ENCODE results near the gene EFNA5.

The EFNA5 gene

DNA sequence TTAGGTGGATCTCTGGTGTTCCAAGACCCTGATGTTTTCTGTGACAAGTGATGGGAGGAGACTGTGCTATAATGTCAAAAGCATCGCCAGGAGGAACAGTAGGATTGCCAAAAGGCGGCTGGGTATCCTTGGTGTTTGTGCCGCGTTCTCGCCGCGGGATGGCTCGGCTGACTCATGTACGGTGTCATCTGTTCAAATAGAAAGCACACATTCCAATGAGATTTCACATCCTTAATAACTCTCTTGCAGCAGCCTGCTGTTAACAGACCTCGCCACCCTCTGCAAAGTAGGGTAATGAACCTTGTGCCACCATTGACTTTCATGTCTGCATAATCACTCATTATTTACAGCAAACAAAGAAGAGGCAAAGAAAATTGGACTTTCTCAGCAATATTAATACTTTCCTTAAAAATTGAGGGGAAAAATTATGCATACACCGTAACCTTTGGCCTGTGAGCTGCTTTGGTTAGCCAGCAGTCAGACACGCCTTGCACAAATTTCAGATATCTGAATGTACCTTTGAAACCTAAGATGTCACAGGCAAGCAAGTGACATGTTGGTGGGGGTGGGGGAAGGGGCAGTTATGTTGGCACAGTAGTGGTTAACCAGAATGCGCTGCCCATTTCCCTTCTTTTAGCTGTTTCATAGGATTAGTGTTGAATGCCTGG is 289.4 kb downstream of the EFNA5 start:
- Mint-ChIP-seq H3K27ac (no peak overlapping the region), H3K27me3 (ENCODE audit: low read depth) (peaks cover 16% of the 10 kb centered on the region), H3K4me3 (no peak overlapping the region), H3K9me3 (no peaks in the 10 kb centered on the region), H3K4me1 (ENCODE audit: low read depth) (no peaks in the 10 kb centered on the region), H3K36me3 (ENCODE audit: low read depth) (no peaks in the 10 kb centered on the region)
- DNase-seq (ENCODE audit: low spot score), result no peak

DNA sequence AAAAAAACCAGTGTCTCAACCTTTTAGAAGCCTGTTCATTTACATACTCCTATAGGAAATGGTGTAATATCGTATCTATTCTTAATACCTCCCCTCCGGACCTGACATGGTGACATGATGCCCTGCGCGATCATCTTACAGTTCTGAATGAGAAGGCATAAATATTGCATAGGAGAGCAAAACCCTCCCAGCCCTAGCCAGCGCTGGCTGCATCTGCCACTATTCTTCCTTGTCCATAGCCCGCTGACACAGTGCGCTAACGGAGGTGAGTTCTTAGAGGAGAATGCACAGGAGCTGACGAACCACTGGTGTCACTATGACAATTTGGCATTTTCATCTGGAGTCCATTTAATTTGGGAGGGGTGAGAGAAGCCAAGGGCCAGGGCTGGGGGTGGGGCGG is 290.1 kb downstream of the EFNA5 start:
- no peak for DNase-seq (ENCODE audit: low spot score)
- Mint-ChIP-seq H3K4me1 (ENCODE audit: low read depth) (no peaks in the 10 kb centered on the region), H3K4me3 (no peak overlapping the region), H3K36me3 (ENCODE audit: low read depth) (no peaks in the 10 kb centered on the region), H3K9me3 (no peaks in the 10 kb centered on the region), H3K27me3 (ENCODE audit: low read depth) (peaks cover 14% of the 10 kb centered on the region), H3K27ac (no peak overlapping the region)

DNA sequence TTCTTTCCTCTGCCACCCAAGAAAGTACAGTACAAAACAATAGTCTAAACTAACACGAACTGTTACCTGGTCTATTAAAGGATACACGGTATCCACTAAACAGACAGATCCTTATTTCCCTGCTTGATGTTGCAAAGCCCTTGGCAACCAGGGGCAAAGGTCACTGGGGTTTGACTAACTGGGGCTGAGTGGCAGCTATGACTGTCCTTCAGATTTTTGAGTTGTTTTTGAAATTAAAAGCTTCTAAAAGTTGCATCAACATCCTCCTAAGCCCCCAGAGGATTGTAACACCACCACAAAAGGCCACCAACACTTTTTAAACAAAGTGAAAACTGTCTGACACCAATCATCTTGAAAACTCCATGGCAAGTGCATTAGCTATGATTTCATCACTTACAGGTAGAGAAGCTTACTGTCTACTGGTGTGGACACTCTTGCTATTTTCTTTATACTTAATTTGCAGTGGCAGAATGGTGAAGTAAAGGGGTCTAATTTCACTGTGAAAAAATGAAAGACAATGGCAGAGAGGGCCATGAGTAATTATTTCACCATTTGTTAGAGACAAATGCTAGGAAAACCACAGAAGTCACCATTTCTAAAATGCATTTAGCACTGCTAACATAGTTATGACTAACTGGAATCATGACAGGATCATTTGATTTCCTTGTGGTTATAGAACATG is 292.4 kb downstream of the EFNA5 start:
- H3K27ac Mint-ChIP-seq, result no peak overlapping the region
- peaks cover 7% of the 10 kb centered on the region for H3K27me3 Mint-ChIP-seq (ENCODE audit: low read depth)
- no peak overlapping the region for H3K4me3 Mint-ChIP-seq
- H3K36me3 Mint-ChIP-seq (ENCODE audit: low read depth), result no peaks in the 10 kb centered on the region
- no peaks in the 10 kb centered on the region for H3K4me1 Mint-ChIP-seq (ENCODE audit: low read depth)
- H3K9me3 Mint-ChIP-seq, result no peaks in the 10 kb centered on the region
- DNase-seq (ENCODE audit: low spot score), result no peak

DNA sequence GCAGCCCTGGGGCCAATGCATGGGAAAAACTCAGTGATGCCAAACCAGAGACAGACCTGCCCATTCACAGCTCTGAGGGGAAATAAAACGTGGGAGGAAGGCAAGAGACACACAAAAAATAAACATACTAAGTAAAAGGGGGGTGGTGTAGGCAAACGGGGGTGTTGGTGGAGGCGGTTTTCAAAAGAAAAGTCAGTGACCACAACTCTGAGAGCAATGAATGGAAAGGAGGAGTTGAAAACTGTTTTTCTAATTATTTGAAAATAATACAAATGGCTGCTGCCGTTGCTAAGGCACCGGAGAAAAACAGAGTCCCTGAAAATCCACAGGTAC is 293.5 kb downstream of the EFNA5 start:
- Mint-ChIP-seq H3K36me3 (ENCODE audit: low read depth) (no peaks in the 10 kb centered on the region), H3K27me3 (ENCODE audit: low read depth) (peaks cover 5% of the 10 kb centered on the region), H3K4me3 (no peak overlapping the region), H3K27ac (no peak overlapping the region), H3K4me1 (ENCODE audit: low read depth) (no peaks in the 10 kb centered on the region), H3K9me3 (no peaks in the 10 kb centered on the region)
- no peak for DNase-seq (ENCODE audit: low spot score)

DNA sequence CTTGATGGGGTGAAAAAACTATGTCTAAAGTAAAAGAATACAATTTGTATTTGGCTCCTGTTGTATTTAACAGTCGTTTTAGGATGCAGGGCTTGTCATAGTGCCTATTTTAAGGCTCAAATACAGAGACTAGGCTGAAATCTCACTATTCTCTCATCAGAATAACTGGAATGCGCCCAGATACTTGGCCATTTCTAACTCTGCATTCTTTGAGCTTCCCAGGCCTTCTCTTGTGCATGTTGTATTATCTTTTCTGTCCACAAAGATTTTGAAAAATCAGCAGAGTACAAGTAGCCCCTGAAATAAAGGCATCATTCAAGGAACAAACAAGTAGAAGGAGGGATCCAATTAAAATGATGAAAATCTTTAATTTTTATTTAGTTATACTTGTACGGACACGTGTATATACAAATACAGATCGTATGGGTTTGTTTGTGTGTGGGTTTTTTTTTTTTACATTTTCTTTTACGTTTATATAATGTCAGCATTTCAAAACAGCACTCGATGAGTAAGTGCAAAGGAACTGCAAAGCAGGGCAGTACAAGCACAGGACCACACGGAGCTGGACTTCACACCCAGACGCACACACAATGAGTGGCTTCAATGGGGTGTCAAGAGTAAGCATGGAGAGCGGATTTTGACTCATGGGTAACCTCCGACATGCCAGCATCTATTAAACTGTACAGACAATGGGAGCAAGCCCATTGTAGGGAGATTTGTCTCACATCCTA is 294.0 kb downstream of the EFNA5 start:
- Mint-ChIP-seq H3K27me3 (ENCODE audit: low read depth) (peaks cover 5% of the 10 kb centered on the region), H3K9me3 (no peaks in the 10 kb centered on the region), H3K4me1 (ENCODE audit: low read depth) (no peaks in the 10 kb centered on the region), H3K27ac (no peak overlapping the region), H3K4me3 (no peak overlapping the region), H3K36me3 (ENCODE audit: low read depth) (no peaks in the 10 kb centered on the region)
- no peak for DNase-seq (ENCODE audit: low spot score)

DNA sequence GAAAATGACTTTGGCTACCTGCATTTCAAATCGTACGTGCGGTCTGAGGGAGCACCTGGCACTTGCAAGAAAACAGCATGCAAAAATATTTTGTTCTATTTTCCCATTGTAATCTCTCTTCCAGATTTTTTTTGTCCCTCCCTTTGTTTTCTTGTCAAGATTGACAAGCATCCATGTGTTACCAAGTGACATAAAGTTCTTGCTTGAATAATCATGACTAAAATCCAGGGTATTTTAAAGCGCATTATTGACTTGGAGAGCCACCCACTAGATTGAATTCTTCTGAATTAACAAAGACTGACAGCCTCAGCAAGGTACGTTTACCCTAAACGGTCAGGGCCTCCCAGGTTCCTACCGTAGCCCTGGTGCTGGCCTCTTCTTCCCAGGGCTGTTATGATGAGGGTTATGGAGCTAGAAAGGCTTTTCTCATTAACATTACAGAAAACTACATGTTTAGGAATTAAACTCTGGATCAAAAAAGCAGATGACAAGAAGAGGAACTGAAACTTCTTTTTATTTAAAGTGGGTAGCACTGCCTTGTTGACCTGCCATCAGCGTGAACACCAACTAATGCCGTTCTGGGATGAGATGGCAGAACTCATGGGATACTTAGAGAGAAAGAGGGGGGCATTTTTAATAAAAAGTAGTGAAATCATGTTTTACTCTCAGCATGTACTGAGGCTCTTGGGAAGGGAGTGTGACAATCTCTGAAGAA is 297.0 kb downstream of the EFNA5 start:
- Mint-ChIP-seq H3K27me3 (ENCODE audit: low read depth) (peaks cover 6% of the 10 kb centered on the region), H3K9me3 (no peaks in the 10 kb centered on the region), H3K27ac (no peak overlapping the region), H3K4me3 (no peak overlapping the region), H3K4me1 (ENCODE audit: low read depth) (no peaks in the 10 kb centered on the region), H3K36me3 (ENCODE audit: low read depth) (no peaks in the 10 kb centered on the region)
- no peak for DNase-seq (ENCODE audit: low spot score)

DNA sequence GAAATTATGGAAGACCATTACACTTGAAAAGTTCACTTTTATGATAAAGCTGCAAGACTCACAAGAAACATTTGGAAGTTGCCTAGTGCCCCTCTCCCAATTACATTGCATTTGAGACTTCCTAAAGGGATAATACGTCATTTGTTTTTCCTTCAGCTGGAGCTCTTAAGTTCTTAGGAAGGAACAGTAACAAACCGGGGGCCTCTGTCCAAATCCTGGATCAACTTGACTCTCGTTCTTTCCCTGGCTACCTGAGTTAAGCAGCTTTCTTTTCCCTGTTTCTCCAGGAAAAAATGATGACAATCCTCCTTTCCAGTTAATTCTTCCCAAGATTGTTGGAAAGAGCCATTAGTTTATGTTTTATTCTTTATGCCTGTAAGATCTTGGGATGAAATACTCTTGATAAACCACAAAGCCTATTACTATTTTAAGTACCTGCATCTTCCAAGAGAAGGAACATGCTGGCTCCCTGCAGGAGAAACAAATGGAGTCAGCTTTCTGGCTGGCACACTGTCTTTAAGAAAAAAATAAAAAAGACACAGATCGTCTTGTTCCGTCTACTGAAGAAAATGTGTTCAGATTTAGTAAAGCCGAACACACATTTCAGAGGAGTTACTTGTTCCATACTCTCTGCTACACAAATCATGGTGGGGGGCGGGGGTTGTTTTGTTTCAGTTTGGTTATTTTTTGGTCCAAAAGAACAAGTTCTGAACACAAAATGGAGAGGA is 297.9 kb downstream of the EFNA5 start:
- H3K9me3 Mint-ChIP-seq, result no peaks in the 10 kb centered on the region
- H3K36me3 Mint-ChIP-seq (ENCODE audit: low read depth), result no peaks in the 10 kb centered on the region
- no peak for DNase-seq (ENCODE audit: low spot score)
- H3K4me1 Mint-ChIP-seq (ENCODE audit: low read depth), result no peaks in the 10 kb centered on the region
- H3K4me3 Mint-ChIP-seq, result no peak overlapping the region
- H3K27ac Mint-ChIP-seq, result no peak overlapping the region
- peaks cover 6% of the 10 kb centered on the region for H3K27me3 Mint-ChIP-seq (ENCODE audit: low read depth)

DNA sequence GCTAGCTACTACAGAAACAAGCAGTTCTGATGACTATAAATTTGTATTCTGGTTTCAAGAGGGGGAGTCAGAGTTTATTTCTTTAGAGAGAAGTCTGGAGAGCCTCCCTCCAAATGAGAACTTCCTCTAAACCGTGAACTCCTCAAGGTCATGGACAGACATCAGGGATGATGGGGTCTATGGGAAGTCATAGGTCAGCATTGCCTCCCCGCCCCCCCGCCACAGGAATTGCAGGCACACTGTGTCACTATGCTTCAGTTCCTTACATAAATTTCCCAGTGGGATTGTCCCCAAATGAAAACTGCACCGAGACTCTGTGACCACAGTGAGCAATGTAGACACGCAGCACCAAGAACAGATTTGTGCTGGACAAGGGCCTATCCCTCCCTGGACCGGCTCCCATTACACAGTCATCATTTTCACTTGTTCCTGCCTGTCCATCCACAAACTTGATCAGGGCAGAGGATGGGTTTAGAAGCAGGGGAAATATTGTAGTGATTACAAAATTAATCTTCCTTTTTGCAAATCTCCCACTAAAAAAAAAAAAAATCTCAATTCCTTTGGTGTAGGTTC is 300.3 kb downstream of the EFNA5 start:
- DNase-seq (ENCODE audit: low spot score), result no peak
- H3K4me3 Mint-ChIP-seq, result no peak overlapping the region
- H3K27ac Mint-ChIP-seq, result no peak overlapping the region
- no peaks in the 10 kb centered on the region for H3K9me3 Mint-ChIP-seq
- peaks cover 8% of the 10 kb centered on the region for H3K27me3 Mint-ChIP-seq (ENCODE audit: low read depth)
- no peaks in the 10 kb centered on the region for H3K36me3 Mint-ChIP-seq (ENCODE audit: low read depth)
- H3K4me1 Mint-ChIP-seq (ENCODE audit: low read depth), result peaks cover 4% of the 10 kb centered on the region

DNA sequence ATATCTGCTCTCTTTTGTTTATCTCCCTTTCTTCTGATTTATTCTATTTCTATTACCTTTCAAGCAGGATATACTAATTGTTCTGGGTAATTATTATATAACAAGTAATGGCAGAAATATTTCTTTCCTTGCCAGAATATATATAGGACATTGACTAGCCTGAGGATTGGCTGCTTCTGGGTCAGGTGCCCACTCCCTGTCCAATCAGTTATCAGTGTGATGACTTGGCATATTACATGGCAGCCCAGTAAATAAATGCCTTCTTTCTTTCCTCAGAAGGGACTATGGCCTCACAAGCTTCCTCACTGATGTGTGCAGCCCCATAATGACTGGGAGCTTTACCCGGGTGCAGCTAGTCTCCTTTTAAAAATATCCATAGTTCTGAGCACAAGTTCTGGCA is 301.1 kb downstream of the EFNA5 start:
- H3K4me3 Mint-ChIP-seq, result no peak overlapping the region
- peaks cover 5% of the 10 kb centered on the region for H3K4me1 Mint-ChIP-seq (ENCODE audit: low read depth)
- H3K36me3 Mint-ChIP-seq (ENCODE audit: low read depth), result no peaks in the 10 kb centered on the region
- H3K27me3 Mint-ChIP-seq (ENCODE audit: low read depth), result peaks cover 6% of the 10 kb centered on the region
- H3K9me3 Mint-ChIP-seq, result no peaks in the 10 kb centered on the region
- no peak for DNase-seq (ENCODE audit: low spot score)
- no peak overlapping the region for H3K27ac Mint-ChIP-seq

DNA sequence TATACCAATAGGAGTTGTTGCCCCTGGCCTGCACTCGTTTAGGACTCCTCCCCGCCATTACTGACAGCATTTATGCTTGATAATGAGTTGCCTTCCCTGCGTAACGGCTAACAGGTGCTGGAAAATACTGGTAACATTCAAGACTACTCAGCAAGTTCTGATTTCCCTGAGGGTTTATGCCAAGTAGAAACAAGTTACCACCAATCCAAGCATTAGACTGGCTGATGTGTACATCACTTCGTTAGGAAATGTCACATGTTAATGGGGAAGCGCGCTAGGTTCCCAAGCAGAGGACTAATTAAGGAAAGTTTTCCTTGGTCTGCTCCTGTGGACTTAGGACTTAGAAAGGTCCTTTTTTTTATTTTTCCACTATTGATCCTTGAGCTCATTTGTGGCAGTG is 302.1 kb downstream of the EFNA5 start:
- H3K9me3 Mint-ChIP-seq, result no peaks in the 10 kb centered on the region
- peaks cover 6% of the 10 kb centered on the region for H3K27me3 Mint-ChIP-seq (ENCODE audit: low read depth)
- H3K4me1 Mint-ChIP-seq (ENCODE audit: low read depth), result peaks cover 5% of the 10 kb centered on the region
- DNase-seq (ENCODE audit: low spot score), result no peak
- no peak overlapping the region for H3K27ac Mint-ChIP-seq
- no peaks in the 10 kb centered on the region for H3K36me3 Mint-ChIP-seq (ENCODE audit: low read depth)
- H3K4me3 Mint-ChIP-seq, result no peak overlapping the region

DNA sequence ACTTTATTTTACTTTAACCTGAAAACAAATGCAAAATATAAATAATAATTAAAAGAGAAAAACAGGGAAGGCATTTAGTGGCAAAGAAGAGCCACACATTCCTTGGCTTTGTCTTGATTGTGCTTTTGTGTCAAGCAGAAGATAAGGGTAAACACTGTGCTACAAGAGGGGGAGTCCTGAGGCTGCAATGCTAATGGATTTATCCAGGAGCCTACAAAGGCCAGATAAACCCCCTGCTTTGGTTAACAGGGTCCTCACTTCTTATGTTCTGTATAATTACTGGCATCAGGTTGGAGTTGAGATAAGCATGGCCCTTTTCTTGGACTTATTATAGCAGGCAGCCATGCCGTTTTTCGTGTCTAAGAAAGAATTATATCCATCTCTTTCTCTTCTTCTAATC is 302.8 kb downstream of the EFNA5 start:
- H3K9me3 Mint-ChIP-seq, result no peaks in the 10 kb centered on the region
- no peak overlapping the region for H3K27ac Mint-ChIP-seq
- no peak overlapping the region for H3K4me3 Mint-ChIP-seq
- H3K4me1 Mint-ChIP-seq (ENCODE audit: low read depth), result peaks cover 5% of the 10 kb centered on the region
- H3K27me3 Mint-ChIP-seq (ENCODE audit: low read depth), result peaks cover 6% of the 10 kb centered on the region
- DNase-seq (ENCODE audit: low spot score), result no peak
- no peaks in the 10 kb centered on the region for H3K36me3 Mint-ChIP-seq (ENCODE audit: low read depth)

DNA sequence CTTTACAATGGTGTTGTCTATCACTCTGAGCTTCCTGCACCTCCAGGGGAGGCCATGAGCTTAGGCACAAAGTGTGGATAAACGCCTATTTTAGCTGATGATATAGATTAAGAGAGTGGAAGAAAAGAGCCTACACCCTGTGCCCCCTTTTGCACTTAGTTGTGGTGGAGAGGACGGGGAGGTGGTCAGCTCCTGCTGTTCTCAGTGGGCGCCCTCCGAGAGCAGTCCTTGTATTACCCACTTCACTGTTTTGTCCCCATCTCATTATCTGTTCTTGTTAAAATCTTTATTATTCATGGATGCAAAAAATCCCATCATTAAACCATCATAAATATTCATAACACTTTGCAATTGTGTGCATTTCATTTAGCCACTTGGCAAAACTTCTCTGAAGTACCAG is 303.3 kb downstream of the EFNA5 start:
- no peak for DNase-seq (ENCODE audit: low spot score)
- Mint-ChIP-seq H3K27ac (no peak overlapping the region), H3K4me1 (ENCODE audit: low read depth) (peaks cover 5% of the 10 kb centered on the region), H3K4me3 (no peak overlapping the region), H3K36me3 (ENCODE audit: low read depth) (no peaks in the 10 kb centered on the region), H3K9me3 (no peaks in the 10 kb centered on the region), H3K27me3 (ENCODE audit: low read depth) (peaks cover 6% of the 10 kb centered on the region)

DNA sequence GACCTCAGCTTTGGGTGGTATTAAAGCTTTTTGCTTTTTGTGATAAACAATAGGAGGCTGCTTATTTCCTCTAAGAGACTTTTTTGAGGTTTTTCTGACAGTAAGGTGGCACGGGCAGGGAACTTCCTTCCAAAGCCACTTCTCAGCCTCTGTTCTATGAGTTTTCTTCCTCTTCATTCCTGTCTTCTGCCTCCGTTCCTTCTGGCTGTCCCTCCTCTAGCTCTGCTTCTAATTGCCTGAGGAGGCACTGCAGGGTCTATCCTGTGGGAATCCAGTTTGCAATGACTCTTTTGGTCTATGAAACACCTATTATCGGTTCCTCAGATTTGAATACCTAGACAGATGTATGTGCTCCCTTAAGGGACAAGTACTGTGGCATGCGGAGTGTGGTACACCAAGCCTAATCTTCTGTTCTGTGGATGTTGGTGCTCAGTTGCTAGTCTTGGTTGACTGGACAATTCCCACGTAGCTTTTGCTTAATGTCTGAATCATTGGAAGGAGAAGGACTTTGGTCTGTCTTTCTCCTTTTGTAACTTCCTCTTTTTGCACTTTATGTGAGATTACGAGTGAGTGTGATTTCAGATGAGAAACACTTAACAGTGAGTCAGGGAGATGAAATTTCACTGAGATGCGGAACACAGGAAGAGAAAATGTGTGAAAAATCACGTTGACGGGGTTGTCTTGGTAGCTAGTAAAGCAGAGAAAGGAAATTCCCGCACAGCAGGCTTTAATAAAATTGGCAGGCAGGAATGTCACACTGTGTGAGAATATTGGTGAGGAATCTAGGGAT is 305.2 kb downstream of the EFNA5 start:
- Mint-ChIP-seq H3K4me1 (ENCODE audit: low read depth) (peaks cover 5% of the 10 kb centered on the region), H3K27ac (no peak overlapping the region), H3K27me3 (ENCODE audit: low read depth) (peaks cover 6% of the 10 kb centered on the region), H3K4me3 (no peak overlapping the region), H3K9me3 (no peaks in the 10 kb centered on the region), H3K36me3 (ENCODE audit: low read depth) (no peaks in the 10 kb centered on the region)
- DNase-seq (ENCODE audit: low spot score), result no peak
